T-helper 1 cell (primary cell): ENCODE results near the gene MBLAC2.
A peak's percentile ranks its signal among the peaks of the same experiment; 100 is the strongest.

Experiments
- DNase-seq, 5 donors: peaks; one replicate each; pipeline ENCODE4 v3.0.0-alpha.2; 2012 to 2020
- total RNA-seq, 4 donors: gene quantifications; one replicate each; lab custom pipeline; 2026; lab: John Stamatoyannopoulos, UW

The MBLAC2 gene
- total RNA-seq, result 5.6 to 10.7 (median 8.0) reads per million in 4 donors

DNA sequence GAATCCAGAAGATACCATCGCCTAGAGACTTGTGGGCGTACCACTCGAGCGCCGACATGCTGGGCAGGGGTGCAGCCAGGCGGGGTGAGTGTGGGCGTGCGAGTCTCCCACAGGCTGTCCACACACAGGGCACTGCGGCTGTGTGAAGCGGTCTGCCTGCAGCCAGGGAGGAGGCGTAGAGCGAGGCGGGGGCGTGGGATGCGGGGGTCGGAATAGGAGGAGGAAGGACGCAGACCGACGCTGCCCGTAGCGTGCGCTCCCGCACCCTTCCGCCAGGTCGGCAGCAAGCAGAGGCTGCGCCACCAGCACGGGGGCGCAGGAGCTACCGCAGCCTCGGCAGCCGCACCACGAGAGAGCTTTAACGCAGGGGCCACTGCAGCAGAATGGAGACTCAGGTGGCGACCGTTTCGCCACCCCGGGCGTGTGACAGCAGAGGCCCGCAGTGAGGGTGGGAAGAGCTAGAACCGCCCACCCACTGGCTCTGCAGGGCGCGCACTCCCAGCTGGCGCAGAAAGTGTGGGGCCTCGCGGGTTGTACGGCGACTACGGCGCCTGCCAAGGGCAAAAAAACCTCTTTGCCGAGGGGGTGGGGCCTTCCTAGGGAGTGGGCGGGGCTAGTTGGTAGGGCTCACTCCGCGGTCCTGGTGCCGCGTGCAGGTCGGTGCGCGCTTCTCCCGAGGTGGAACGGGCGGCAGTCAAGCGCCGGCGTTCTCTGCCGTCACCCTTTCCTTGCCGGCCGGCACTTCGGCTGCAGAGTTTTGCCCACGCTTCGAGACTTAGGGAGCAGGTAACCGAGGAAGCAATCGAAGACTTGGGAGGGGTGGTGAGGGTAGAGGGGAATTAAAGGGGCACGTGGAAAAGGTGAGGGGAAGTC, at the start of gene MBLAC2, which contains the start of gene POLR3G:
Gene MBLAC2, minus strand, starts transcription at position 537 of the 873 bp plus-strand sequence. Its CDS starts 479 bp downstream, at position 58.
Gene POLR3G, plus strand, starts transcription at position 630 of the 873 bp plus-strand sequence. CDS start 10,704 bp downstream, outside the sequence.
- DNase-seq, result peak; percentile 84 to 93 (median 90)

GRCh38 chr5:90519081-90519480, 44.5 kb upstream of the MBLAC2 start:
- DNase-seq, result no peak

DNA sequence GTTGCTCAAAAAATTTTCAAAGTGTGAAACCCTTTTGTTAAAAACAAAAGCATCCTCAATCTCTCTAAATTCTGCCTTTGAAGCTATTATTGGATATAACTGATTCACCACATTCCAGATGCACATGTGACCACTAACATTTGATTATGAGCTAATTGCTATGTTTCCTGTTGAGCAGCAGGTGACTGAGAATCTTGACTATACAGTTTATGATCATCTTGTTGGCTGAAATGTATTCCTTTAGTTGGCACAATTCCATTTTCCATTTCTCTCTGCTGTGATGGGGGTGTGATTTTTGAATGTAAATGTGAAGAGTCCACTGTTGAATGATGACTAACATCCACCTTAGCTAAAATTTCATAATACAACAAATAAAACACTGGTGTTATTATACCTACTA, 44.1 kb upstream of the MBLAC2 start:
- no peak for DNase-seq

GRCh38 chr5:90514520-90514919, 39.9 kb upstream of the MBLAC2 start:
- DNase-seq, result no peak

DNA sequence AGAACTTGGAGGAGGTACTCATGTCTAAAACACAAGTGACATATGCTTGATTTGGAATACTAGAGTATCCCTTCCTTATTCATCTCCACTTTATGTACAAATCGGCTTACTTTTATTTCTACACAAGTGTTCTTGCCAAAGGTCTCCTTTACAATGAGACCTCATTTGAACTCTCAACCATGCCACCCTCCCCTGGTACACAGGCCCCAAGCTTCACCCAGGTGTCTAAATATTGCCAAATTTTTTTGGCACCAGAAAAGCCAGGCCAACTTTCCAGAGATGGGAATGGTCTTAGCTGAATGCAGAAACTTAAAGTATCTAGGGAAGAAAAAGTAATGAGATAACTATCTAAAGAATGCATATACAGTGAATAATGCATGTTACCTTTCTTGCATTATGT, 35.9 kb upstream of the MBLAC2 start:
- DNase-seq, result no peak

GRCh38 chr5:90506221-90506620, 31.6 kb upstream of the MBLAC2 start:
- DNase-seq, result no peak

DNA sequence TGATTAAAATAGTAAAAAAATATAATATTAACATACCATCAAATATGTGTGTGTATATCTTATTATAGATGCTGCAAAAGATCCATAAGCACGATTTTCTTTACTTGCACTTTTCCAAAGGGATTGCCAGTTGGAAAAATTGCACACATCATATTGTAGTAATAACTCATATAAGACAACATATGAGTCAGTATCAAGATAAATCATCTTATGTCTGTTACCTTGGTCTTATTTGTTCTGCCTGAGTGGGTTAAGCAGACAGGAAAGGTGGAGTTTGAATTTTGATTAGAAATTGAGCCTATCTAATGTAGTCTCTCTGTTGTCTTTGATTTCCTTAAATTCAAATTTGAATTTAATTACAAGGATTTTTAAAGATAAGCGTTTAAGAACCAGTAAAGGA, 30.2 kb upstream of the MBLAC2 start:
- DNase-seq, result no peak

- no peak for DNase-seq
These were observed 29.0 kb upstream of the MBLAC2 start for GRCh38 chr5:90503596-90503995.

- DNase-seq, result no peak
These were observed 20.6 kb upstream of the MBLAC2 start for GRCh38 chr5:90495146-90495545.

DNA sequence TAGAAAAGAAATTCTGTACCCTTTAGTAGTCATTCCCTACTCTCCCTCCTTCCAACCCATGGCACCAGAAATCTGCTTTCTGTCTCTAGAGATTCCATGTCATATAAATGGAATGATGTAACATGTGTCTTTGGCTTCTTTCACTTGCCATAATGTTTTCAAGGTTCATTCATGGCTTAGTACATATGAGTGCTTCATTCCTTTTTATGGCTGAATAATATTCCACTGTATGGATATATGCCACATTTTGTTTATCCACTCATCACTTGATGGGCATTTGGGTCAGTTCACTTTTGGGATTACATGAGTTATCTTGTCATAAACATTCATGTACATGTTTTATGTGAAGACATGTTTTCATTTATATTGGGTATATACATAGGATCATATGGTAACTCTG, 19.5 kb upstream of the MBLAC2 start:
- no peak for DNase-seq

GRCh38 chr5:90488791-90489190, 14.2 kb upstream of the MBLAC2 start:
- no peak for DNase-seq

DNA sequence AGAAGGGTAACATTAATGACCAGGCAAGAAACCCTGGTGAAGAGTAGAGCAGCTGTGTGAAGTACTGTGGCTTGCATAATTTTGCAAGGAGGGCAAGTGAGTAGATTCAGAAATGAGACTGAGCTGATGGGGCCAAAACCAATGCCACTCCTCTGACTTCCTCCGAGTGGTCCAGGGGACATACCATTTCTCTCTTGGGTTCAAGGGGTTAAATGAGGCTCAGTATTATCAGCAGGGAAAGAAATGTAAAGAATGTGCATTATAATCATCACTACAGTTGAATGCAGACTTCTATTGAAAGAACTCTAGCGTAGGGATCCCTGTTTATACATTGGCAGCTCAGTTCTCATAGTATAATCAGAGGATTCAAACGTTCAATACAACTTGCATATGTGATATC, 10.0 kb upstream of the MBLAC2 start:
- no peak for DNase-seq

DNA sequence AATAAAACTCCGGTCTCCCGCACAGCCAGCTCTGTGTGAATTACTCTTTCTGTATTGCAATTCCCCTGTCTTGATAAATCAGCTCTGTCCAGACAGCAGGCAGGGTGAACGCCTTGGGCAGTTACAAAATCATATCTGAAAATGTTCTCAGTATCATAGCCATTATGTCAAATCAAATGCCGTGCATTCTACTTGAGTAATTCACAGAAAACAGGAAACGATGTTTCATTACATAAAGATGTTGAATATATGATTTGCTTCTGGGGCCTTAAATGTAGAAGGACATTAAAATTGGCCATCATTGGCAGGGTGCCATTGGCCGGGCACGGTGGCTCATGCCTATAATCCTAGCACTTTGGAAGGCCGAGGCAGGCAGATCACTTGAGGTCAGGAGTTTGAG, 8.6 kb upstream of the MBLAC2 start:
- no peak for DNase-seq

DNA sequence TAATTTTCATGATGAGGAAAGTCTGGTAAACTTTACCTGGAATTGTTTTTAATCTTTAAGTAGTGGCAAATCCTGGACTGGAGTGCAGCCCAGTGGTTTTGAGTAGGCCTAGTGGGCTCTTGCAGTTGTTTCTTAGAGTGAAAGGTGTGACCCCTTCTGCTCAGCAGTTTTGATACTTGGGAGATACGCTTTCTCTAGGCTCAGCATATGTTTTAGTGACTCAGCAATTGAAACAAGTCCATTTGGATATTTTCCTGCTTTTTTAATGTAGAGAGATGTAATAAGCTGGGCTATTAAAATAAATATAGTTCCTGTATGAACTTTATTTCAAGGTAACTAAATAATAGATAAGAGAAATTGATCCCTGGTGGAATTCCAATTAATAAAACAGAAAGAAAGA, 6.1 kb upstream of the MBLAC2 start:
- no peak for DNase-seq

GRCh38 chr5:90479611-90480385, 5.2 kb upstream of the MBLAC2 start:
- DNase-seq, result no peak

GRCh38 chr5:90477621-90478215, 3.1 kb upstream of the MBLAC2 start:
- no peak for DNase-seq

GRCh38 chr5:90477073-90477472, 2.5 kb upstream of the MBLAC2 start:
- DNase-seq, result no peak

DNA sequence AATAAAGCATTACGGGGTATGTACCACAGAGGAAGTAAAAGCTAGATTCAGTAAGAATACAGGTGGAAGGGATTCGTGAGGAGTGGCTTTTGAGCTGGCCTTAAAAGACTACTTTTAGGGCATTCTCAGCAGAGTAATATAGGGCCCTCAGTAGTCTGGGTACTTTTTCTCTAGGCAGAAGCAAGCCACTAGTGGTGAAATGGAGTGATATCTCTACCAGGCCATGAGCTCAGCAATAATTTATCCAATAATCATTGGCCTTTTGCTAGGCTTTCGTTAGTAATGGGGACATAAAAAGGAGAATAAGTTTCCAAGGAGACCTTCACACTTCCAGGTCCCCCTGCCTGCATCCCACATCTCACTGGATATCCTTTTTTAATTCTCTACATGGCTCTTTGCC, 1.8 kb upstream of the MBLAC2 start:
- no peak for DNase-seq

DNA sequence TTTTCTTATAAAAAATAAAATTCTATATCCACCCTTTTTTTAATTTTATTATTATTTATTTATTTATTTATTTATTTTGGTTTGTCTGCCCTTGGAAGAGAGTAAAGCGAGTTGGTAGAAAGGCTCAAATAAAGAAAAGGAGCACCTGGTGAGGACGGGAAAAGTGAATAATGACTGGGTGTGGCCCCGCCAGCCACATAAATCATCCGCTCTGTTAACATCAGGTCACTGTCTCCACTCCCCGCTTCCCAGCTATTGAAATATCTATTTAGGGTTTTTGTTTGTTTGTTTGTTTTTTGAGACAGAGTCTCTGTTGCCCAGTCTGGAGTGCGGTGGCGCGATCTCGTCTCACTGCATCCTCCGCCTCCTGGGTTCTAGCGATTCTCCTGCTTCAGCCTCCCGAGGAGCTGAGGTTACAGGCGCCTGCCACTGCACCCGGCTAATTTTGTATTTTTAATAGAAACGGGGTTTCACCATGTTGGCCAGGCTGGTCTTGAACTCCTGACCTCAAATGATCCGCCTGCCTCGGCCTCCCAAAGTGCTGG, 937 bp upstream of the MBLAC2 start:
- no peak for DNase-seq

DNA sequence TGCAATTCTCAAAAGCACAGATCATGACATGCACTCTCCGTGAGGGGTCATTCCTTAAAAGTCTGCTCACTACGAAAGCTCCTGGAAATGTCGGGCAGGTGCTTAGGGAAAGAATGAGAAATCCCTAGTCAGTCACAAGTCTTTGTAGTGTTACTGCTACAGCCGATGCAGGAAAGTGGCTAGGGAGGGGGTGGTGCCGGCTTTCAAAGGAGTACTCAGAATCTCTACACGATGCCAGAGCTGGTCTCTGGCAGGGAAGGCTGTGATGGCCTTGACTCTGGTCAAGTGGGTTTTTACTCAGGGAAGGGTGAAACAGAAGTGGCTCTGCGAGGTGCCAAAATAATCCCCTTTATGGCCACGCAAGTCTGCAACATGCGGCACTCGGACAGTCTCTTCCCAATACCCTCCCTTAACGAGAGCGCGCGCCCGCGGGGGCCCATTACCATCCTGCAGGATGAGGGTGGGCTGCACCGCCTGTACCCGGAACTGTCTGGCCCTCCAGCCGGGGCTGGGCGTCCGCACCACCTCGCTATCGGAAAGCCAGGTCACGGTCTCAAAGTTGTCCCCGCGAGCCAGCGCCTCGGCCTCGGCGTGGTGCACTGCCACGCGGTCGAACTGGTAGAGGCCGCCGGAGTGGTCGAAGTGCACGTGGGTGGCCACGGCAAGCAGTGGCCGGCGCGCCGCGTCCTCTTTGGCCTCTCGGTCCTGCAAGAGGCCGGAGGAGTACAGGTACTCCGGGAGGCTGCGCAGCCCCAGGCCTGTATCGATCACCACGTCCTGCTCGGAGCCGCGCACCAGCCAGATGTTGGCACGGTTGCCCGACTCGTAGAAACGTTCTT, 956 bp downstream of the MBLAC2 start:
- DNase-seq, result peak in 3 of 5 donors; percentile 7 to 21 (median 16)

DNA sequence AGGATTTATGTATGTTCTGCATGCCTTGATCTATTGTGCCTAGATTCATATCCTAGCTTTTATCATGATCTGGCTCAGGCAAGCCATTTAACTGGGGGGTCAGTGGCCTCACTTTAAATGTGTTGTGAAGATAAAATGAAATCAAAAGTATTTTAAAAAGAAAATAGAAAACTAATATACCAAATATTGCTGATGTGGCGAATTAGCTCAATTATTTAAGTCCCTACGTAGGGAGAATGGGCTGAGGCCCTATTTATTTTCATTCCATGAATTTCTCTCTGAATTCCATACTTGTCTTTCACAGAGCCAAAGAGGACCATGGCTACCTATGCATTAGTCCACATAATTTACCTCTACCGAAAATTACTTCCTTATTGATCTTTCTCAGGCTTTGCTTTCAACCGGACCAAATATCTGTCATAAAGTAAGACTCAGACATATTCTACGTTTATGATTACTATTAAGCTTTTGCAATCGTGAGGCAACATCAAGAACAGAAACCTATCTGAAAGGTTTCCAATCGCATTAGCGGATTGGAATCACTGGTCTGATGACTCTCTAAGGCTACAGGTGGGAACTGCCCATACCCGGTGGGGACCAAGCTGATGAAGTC, 1.7 kb downstream of the MBLAC2 start:
- DNase-seq, result no peak

DNA sequence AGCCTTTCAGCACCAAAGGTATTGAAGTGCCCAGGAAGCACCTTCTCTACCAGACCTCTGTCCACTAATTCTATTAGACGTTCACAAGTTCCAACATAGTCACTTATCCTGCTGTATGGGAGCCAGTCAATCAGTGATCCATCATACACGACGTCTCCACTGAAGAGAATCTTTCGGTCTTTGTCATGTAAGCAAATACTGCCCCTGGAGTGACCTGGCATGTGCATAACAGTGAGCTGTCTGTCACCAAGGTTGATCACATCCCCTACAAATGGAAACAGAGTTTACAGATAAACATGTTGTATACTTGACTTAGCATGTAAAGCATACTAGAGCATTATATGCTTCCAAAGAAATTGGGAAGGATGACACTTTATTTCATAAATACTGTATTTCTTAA, 13.3 kb downstream of the MBLAC2 start:
- DNase-seq, result no peak
